Measurements from ENCODE around the gene CYTL1.
"Not testable (repeated sequence)": the region's sequence is repeated elsewhere in the genome, so short reads cannot be mapped to it uniquely, and the experiment has no call there.

Gene CYTL1

GRCh38 chr4:5019274-5019673, at the start of gene CYTL1:
Gene CYTL1, minus strand, starts transcription at chr4:5019458. Its CDS starts 13 bp downstream, at chr4:5019445.
- no peak for DNase-seq

GRCh38 chr4:5067908-5068307, 48.6 kb upstream of the CYTL1 start:
- no peak for DNase-seq

DNA sequence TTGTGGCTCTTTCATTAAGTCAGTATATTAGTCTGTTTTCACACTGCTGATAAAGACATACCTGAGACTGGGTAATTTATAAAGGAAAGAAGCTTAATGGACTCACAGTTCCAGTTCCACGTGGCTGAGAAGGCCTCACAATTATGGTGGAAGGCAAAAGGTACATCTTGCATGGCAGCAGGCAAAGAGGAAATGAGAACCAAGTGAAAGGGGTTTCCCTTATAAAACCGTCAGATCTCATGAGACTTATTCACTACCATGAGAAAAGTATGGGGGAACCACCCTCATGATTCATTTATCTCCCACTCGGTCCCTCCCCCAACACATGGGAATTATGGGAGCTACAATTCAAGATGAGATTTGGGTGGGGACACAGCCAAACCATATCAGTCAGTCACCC, 47.7 kb upstream of the CYTL1 start:
- DNase-seq = not testable (repeated sequence)

- no peak for DNase-seq
Measured at GRCh38 chr4:5066101-5066500, 46.8 kb upstream of the CYTL1 start.

GRCh38 chr4:5055411-5055810, 36.2 kb upstream of the CYTL1 start:
- no peak for DNase-seq

DNA sequence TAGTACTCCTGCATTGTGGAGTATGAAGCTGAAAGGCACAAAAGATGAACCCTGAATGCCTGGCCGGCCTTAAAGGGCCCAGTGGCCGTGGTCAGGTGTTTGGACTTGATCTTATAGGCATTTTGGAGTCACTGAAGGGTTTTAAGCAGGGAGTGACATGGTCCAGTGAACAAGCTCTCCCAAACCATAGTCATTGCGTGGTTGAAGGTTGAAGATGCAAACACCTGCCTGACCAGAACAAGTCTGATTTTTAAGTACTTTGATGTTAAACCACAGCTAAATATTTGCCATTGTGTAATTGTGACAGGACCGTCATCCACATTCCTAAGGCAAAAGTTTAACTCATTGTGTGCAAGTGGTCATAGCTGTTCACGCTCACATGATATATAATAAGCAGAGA, 35.3 kb upstream of the CYTL1 start:
- DNase-seq = no peak

DNA sequence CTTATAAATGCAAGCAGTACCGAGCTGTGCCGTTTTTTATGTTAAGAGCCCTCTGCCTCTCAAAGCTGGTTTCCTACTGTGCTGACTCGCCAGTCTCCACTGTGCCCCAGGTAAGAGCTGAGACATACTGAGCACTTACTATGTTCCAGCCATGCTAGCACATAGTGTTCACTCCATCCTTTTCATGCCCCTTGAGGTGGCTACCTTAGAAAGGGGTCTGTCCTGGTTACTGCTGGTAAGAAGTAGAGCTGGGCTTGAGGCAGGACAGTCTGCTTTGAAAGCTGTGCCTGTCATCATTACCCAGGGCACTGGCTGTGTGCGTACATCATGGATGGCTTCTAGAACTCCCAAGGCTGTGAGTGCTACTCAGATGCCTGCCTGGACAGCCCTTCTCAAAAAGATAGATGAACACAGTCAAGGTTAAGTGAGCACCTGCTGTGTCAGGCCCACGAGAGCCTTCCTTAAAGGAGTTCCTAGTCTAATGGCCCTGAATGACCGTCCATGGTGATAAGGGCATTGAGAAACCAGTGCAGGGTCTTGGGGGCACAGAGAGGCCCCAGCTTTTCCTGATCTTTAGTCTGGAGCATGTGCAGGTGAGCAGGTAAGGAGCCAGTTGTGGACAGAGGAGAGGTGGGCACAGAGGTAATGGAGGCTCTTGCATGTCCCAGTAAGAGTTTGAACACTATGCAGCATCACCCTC, 33.6 kb upstream of the CYTL1 start:
- DNase-seq = no peak

DNA sequence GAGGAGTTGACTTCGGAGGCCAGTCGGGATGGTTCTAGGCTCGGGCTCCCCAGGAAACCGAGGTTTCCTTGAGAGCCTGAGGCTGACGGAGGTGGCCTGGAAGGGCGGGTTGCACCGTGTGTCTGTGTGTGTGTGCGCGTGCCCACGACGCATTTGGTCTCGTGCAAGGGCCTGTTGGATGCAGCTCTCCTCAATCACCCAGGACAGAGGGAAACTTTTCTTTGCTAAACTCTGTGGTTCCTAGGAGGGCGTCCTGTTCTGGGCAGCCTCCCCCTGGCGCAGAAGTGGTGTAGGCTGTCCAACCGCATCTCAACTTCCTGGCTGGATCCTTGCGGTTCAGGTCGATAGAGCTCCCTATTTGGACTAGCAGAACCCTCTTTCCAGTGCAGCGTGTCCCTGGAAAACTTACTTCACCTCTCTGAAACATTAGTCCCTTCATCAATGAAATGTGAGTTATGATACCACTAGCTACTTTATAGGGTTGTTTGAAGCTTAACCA, 33.0 kb upstream of the CYTL1 start:
- no peak for DNase-seq

- DNase-seq = peak; percentile 77
Measured at GRCh38 chr4:5051278-5052203, 32.3 kb upstream of the CYTL1 start, which contains the start of gene STK32B. Gene STK32B, plus strand, starts transcription at chr4:5051480.

DNA sequence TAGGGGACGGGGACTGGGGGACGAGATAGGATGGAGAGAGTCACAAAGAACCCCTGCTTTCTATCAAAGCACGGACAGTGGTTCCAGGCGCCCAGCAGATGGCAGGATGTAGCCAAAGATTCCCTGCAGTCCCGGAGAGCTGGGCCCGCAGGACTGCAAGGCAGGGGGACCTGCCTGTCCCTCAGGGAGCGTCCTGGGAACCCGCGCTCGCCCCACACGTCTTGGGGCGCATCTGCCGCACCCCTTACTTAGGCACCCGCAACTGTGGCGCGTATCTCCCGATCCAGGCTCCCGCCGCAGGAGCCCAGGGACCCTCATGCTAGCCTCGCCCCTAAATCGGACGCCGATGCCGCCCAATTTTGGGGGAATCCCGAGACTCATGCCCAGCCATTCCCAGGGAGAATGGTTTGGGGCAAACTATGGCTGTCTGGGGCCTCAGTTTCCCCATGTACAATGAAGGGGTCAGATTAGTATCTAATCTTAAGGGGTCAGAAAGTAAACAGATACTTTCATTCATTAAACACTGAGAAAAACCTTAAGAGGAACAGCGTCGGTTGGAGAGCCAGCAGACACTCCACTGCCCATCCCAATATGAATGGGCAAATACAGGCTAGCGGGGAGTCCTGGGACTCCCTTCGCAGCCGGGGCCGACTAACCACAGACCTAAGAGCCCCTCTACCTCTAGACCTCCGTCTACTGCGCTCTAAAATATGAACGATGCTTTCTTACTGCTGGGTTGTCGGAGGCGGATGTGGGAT, 31.4 kb upstream of the CYTL1 start:
- DNase-seq = peak; percentile 61

GRCh38 chr4:5048721-5049120, 29.5 kb upstream of the CYTL1 start:
- DNase-seq = no peak

DNA sequence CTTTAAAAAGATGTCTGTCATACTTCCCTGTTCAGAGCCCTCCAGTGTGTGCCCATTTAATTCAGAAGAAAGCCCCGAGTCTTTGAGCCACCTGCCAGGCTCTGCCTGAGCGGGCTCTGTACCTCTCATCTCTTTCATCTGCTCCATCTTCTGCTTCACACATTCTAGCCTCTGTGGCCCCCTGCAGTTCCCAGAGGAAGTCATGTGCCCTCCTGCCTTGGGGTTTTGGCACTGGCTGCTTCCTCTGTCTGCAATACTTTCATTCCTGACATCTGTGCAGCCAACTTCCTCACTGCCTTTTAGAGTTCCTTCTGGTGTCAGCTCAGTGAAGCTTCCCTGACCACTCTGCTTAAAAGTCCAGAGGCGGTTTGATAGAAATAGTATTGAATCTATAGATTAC, 25.8 kb upstream of the CYTL1 start:
- no peak for DNase-seq

DNA sequence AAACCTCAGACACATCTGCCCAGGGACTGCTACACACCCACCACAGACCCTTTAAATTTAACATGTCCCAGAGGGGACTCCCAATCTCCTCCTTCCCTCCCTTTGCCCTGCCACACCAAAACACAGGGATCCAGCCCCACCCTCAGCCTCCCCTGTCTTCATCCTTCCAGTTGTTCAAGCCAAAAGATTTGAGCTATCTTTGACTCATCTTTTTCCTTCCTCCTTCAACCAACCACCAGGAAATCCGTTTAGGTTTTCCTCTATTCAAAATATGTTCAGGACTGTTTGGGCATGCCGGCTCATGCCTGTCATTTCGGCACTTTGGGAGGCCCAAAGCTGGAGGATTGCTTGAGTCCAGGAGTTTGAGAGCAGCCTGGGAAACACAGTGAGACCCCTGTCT, 25.1 kb upstream of the CYTL1 start:
- DNase-seq = no peak

DNA sequence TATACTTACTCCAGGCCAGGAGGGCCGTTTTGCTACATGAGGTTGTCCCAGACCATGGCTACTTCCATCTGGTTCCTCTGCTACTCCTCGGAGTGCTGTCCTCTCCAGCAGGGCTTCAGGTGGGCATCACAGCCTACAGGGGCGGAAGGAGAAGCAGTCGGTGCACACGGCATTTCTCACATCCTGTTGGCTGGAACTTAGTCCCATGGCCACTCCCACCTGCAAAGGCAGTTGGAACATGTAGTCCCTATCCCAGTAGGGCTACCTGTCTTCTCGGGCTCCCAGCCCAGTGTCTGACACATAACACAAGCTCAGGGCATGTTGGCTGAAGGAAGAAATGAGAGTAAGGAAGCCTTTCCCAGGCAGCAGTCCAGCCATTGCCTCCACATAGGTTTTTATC, 24.3 kb upstream of the CYTL1 start:
- DNase-seq = no peak

- no peak for DNase-seq
Measured at GRCh38 chr4:5041699-5042098, 22.4 kb upstream of the CYTL1 start.

GRCh38 chr4:5040856-5041620, 21.8 kb upstream of the CYTL1 start:
- DNase-seq = no peak

DNA sequence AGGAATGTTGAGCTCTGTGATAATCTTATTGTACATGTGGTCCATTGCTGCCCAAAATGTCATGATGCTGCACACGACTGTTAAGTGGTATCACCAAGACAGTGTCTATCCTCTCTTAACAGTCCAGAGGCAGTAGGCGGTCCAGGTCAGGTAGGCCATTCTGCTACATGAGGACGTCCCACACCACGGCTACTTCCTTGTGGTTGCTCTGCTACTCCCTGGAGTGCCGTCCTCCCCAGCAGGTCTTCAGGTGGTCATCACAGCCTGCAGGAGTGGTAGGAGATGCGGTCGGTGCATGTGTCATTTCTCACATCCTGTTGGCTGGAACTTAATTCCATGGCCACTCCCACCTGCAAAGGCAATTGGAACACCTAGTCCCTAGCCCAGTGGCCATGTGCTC, 20.5 kb upstream of the CYTL1 start:
- no peak for DNase-seq

DNA sequence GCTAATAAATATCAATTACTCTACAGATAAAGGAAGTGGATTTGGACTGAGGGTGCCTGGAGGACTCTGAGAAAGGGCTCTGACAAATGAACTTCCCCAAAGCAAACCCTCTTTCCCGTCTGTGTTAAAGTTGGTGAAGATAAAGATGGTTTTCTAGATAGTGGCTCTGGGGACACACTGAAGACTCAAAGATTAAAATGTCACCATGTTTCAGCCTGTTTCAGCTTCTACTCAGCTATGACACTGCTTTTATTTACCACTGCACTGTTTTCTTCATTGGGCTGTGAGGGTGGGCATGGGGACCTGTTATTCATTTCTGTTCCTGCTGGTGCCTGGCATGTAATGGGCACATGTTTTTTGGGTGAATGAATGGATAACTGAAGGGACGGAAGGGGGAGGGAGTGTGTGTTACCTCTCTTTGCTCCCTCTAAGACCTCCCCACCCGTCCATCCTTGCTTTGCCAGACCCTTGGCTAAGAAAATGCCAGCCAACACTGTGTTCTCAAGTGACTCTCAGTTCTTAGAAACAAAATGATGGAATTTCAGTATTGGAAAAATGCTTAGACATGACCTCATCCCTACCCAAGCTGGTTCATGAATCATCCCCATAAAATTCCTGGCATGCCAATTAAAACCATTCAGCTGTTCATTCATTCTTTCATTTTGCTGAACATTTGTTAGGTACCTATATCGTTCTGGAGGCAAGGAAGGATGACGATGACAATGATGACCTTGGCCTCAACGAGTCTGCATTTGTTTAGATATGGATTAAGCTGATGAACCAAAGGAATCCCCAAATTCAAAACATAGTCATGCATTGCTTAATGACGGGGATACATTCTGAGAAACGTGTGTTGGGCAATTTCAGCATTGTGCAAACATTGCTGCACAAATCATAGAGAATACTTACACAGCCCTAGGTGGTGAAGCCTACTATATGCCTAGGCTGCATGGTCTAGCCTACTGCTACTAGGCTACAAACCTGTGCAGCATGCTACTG, 18.6 kb upstream of the CYTL1 start:
- peak; percentile 94 for DNase-seq

GRCh38 chr4:5036239-5036638, 17.0 kb upstream of the CYTL1 start:
- no peak for DNase-seq

DNA sequence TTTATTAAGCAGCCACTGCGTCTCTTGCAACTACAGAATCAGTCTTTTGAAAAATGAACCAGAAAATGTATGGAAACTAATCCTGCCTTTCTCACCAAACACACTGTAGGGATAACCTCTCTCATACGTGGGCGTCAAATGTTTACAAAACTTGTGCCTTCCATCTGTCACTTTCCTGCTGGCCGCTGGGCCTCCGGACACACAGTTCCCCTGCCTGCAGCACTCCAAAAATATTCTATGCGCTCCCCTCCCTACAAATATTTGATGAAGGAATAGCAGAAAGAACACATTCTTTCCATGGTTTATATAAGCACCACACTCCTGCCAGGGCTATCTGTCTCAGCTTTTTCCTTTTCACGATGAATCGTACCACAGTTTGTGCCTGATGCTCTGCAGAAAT, 14.9 kb upstream of the CYTL1 start:
- DNase-seq = no peak

DNA sequence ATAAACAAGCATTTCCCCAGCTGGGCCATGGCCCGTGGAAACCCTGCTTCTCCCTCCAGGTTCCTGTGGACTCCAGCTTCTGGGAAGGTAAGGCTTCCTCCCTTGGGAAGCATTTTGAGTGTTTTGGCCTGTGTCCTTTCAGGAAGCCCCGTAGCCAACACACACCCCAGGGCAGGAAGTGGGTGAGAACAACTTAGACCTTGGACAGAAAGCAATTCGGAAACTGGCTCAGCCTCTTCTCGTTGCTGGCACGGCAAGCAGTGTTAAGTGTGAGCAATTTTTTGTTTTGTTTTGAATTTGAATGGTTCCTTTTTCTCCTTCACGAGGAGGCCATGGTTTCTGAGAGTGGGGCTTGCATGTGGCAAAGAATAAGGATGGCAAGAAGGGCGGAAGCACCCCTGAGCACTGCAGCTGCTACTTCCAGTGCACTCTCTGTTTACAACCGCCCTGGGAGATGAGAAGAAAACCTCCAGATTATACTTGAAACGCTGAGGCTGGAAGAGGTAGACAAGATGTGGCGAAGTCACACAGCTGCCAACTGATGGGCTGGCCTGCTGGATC, 14.1 kb upstream of the CYTL1 start:
- DNase-seq = no peak
